Activated T-helper 1 cell treated with Interleukin-2 at 50 U/mL for 16 hours (primary cell): ENCODE results near the gene SLC10A3.

Experiments used
- DNase-seq: peaks from one replicate; pipeline ENCODE4 v3.0.0-alpha.2; 2020; ENCODE audit warnings: low read depth

The SLC10A3 gene

DNA sequence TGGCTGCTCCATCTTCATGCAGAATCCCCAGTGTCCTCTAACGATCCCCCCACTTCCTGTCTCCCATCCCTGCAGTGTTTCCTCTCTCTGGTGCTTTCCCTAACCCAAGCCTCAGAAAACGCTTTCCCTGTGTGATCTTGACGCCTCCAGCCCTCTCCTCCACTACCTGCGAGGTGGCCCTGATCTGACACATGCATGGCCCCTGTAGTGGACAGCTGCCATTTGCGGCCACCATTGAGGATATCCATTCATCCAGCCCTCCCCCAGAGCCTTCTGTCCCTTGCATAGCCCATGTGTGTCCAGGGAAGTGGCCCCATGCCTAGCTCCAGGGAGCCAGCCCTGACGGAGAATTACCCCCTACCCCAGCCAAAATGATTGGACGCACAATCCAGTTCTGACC is 7.1 kb downstream of the SLC10A3 start:
- DNase-seq: no peak

DNA sequence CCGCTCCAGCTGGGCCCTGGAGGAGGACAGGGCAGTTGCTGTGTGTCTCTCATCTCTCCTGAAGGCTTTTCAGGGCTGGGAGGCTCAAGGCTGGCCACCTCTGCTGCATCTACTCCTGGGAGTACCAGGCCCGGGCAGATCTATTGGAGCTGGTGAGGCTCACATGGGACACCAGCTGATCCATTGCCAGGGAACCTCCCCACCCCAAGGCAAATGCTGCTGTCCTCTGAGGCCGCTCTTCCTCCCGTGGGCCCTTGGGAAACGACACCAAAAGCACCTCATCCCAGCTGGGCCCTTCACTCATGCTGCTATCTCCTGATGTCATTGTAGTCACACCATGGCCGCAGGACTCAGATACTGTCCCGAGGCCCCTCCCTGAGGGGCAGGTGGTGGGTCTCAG is 7.6 kb downstream of the SLC10A3 start:
- DNase-seq: no peak

DNA sequence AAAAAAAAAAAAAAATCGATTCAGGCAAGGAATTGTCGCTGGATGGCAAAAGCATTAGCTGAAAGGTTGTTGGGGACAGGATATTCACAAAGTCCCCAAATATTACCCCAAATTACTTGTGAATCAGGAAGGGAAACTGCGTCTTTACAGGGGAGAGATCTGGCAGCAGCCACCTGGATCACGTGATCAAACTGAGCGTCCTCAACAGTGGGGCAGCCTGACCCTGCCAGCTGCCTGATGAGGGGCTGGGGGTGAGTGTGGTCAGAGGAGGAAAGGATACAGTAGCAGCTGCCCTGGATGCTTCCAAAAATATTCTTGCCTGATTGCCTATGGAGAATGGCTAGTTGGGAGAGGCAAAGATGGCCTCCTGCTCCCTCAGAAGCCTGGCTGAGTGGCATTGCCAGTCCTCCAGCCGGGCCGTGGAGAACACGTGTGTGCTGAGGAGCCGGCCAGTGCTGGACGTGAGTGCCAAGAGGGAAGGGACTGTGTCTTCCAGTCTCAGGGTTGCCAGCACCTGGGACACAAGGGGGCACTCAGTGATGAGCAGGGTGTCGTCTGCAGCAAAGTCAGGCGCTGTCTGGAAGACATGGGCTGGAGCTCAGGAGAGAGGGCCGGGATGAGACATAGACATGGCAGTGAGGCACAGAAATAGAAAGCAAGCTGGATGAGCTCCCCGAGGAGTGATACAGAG is 8.4 kb downstream of the SLC10A3 start:
- no peak for DNase-seq

DNA sequence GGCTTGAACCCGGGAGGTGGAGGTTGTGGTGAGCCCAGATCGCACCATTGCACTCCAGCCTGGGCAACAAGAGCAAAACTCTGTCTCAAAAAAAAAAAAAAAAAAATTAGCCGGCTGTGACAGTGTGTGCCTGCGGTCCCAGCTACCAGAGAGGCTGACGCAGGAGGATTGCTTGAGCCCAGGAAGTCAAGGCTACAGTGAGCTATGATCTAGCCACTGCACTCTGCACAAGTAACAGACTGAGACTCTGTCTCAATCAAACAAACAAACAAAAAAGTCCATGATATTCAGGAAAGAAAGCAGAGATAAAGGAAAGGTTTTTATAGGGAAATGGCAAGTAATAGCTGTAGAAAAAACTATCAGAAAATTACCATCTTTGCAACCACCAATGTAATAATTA is 9.2 kb downstream of the SLC10A3 start:
- DNase-seq: no peak

DNA sequence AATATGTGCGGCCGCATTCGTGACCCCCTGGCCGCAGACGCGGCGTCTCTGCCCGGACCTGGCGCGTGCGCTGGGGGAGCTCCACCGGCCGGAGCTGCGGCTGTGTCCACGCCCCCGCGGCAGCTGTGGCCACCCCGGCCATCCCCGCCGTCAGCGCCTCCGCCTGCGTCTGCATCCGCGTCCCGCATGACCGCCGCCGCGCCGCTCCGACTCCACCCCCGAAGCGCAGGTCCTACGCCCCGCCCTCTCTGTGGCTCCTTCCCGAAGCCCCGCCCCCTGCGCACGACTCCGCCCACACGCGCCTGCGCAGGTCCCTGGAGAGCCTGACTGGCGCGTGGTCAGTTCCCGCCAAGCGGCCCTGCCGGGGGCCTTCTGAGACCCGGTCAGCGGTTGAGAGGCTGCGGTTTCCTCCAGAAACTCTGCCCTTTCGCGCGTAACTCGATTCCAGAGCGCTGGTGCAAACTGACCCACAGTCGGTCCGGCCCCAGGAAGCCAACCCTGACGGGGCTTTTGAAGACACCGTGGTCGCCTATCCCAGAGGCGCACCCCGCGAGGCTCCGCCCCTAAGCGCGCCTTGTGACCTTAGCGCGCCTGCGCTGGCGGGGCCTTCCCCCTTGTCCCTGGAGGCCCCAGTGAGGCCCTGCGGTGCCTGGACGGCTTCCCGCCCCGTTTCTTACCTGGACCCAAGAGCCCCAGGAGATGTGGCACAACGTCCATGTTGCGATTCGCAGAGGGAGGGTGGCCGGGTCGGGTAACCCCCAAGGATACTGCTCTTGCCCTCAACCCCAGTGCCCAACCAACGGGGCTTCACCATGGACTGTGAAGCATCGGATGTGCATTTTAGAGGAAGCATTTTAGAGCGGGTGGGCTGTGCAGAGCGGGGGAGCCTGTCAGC is 11.5 kb downstream of the SLC10A3 start, which contains the start of gene LAGE3:
Gene LAGE3 (minus strand): TSS at position 554 of the 895 bp plus-strand sequence. CDS start 366 bp downstream, at position 188.
- DNase-seq: peak; percentile 89

DNA sequence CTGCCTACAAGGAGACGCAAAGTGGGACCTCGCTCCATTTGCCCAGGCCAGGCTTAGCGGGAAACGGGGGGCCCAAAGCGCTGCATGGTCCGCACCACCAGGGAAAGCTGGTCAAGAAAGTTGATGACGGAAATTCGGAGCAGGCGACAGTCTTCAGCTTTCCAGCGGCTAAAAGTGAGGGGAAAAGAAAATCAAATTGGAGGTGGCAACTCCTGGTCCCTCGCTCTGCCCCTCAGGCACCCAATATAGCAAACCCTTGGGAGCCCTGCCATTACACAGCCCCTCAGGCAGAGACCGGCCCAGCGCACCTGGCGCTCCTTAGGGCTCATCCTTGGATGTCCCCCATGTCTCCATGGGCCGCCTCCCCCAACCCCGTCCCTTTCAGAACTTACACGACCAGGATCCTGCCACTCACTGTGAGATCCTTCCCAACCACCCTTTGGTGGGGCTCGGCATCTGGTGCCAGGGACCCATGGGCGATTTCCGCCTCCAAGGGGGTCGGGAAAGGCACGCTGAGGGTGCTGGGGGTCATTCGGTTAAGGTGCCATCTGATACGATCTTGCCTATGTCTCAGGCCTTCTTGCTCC is 12.4 kb downstream of the SLC10A3 start:
- DNase-seq: no peak

DNA sequence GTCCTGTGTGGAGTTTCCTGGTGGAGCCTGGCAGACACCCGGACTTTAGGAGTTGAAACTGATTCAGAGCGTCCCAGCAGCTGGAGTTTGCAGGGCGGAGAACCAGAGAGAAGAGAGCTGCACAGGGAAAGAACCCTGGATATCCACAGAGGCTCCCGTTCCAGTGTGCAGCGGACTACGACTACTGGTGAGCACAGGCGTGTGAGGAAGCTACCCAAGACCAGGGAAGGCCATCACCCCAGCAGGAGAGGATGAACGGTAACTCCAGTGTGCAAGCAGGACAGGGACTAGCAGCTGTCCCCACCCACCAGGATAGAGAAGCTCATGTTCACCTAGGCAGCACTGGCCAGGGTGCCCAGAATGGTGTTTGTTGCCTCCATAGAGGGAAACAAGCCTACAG is 13.6 kb downstream of the SLC10A3 start:
- no peak for DNase-seq

DNA sequence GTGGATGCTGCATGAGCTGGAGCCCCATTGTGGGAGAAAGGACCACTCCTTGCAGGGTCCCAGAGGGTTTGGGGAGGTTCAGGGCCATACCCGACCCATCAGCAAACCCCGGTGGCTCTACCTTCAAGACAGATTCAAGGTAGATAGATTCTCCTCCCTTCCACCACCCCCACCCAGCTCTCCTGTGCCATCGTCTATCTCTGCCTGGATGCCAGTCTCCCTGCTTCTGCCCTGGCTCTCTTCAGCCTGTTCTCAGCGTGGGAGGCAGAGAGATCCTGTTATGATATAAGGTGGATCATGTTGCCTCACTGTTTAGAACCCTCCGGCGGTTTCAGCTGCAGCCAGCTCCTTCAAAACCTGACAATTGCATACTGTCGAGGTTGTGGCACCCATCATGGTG is 16.7 kb downstream of the SLC10A3 start:
- no peak for DNase-seq

DNA sequence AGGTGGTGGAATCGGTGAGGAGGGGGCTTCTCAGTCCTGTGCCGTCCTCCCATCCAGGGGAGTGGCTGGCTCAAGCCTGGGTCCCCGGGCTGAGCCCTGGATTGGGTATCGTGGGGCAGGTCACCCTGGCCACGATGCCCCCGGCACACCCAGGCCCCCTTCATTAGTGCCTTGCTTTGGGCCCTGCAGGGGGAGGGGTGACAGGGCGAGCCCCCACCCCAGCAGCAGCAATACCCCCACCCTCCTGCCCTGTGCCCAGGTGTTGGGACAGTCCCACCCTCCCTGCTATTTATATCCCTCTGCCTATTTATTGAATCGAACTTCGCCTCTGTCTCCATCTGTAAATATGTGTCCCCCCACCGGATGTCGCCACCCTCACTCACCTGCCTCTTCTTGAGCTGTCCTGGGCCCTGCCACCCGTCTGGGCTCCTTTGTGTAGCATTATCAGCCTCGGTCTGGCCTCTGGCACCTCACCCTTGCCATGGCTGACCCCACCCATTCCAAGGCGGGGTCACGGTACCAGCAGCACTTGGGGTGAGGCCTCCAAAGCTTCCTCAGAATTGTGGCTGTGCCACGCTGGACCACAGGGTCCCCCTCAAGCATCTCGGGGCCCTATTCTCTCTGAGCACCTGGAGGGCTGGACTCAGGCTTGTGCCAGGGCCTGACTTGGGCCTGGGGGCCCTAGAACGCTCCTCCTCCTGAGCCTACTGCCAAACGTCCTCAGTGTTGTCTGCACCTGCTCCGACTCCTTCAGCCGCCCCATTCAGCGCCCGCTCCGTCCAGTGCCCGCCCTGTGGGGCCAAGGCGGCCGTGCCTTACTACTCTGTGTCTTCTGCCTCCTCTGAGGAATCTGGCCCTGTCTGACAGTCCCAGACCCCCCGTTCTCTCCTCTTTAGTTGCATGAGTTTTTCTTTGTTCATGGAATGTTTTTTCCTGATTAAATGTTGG is 17.5 kb downstream of the SLC10A3 start:
- DNase-seq: no peak

DNA sequence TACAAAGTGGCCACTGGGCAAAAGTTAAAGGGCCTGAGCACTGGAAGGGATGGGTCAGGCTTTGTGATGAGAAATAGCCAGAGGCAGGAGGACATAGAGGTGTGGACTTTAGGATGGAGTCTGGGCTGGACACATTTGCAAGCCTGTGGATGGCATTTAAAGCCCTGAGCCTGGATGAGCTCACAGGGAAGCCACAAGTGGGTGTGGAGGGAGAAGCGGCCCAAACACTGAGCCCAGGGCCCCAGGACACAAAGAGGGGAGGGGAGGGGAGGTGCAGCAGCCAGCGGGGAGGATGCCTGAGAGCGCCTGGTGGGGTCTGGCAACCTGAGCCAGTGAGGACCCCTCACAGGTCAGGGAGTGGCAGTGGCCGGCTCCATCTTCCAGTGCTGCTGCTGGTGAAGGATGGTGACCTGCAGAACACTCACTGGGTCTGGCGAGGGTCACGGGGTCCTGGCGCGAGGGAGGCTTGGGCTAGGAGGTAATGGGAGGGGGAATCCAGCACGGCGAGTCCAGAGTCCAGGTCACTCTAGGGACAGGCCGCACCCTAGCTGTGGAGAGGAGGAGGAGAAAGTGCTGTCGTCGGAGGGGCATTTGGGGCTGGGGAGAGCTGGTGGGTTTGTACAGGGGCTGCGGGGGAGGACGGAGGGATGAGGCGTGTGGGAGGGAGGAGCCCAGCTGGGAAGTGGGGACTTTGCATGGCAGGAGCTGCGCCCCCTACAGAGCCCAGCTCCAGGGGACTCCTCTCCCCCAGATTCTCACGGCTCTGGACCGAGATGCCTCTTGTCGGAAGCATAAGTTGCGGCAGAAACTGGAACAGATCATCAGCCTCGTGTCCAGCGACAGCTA is 18.4 kb downstream of the SLC10A3 start:
- DNase-seq: no peak

DNA sequence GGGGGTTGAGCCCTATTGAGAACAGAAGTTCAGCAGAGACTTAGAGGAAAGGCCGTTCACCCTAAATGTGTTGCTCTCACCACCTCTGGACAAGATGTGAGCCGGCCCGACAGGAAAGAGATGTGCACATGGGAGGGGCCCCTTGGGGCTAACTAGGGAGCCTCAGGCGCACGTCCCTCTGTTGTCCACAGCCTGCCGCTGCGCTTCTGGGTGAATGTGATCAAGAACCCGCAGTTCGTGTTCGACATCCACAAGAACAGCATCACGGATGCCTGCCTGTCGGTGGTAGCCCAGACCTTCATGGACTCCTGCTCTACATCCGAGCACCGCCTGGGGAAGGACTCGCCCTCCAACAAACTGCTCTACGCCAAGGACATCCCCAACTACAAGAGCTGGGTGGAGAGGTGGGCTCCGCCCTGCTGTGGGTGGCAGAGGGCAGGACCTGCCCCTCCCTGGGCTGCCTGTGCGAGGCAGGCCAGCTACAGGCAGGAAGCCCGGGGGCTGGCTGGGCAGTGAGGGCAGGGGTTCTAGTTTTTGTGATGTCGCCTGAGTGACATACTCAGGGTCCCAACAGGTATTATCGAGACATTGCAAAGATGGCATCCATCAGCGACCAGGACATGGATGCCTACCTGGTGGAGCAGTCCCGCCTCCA is 19.4 kb downstream of the SLC10A3 start:
- no peak for DNase-seq

DNA sequence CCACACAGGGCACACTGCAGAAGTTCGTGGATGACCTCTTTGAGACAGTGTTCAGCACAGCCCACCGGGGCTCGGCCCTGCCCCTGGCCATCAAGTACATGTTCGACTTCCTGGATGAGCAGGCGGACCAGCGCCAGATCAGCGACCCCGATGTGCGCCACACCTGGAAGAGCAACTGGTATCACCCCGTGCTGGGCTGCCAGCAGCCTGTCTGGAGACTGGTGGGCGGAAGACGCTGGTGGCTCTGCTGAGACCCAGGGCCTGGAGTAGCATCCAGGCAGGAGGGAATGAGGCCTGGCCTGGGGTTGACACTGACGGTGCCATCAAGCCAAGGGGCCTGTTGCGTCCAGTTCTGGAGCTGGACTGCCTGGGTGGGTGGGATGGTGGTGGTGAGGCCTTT is 20.0 kb downstream of the SLC10A3 start:
- DNase-seq: no peak

DNA sequence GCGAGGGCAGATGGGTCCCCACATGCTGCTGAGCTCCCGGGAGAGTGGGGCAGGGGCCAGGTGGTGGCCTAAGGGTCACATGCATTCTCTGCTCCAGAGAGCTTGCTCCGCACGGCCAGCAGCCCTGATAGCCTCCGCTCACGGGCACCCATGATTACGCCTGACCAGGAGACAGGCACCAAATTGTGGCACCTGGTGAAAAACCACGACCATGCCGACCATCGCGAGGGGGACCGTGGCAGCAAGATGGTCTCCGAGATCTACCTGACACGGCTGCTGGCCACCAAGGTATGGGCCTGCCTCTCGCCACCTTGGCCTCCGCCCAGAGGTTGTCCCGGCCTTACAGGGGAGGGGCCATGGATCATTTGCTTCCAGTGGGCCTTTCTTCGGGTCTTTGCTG is 20.5 kb downstream of the SLC10A3 start:
- no peak for DNase-seq

DNA sequence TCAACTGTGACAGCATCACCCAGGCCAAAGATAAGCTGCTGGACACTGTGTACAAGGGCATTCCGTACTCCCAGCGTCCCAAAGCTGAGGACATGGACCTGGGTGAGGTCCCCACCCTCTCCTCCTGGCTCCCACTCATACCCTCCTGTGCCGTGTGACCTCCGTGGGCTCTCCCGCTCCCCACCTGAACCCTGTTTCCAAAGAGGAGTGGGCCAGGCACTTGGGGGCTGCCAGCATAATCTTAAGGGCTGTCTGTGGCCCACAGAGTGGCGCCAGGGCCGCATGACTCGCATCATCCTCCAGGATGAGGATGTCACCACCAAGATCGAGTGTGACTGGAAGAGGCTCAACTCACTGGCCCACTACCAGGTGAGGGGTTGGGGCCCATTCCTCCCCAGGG is 21.3 kb downstream of the SLC10A3 start:
- DNase-seq: no peak

DNA sequence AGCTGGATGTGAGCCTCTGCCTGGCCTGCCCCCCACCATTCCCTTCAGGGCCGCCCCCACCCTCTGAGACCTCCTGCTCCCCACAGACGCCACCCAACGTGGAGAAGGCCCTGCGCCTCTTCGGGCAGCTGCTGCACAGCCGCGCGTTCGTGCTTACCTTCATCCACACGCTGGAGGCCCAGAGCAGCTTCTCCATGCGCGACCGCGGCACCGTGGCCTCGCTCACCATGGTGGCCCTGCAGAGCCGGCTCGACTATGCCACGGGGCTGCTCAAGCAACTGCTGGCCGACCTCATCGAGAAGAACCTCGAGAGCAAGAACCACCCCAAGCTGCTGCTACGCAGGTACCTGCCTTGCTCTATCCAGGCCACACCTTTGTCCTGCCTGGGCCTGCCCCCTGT is 22.2 kb downstream of the SLC10A3 start:
- no peak for DNase-seq

DNA sequence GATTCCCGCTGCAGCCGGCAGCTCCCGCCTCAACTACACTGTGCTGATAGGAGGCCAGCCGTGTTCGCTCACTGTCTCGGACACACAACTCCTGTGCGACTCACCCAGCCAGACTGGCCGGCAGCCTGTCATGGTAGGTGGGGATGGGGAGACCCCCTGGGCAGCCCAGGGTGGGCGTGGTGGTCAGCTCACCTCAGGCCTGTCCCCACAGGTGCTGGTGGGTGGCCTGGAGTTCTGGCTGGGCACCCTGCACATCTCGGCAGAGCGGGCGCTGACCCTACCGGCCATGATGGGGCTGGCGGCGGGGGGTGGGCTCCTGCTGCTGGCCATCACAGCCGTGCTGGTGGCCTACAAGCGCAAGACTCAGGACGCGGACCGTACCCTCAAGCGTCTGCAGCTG is 22.9 kb downstream of the SLC10A3 start:
- no peak for DNase-seq

DNA sequence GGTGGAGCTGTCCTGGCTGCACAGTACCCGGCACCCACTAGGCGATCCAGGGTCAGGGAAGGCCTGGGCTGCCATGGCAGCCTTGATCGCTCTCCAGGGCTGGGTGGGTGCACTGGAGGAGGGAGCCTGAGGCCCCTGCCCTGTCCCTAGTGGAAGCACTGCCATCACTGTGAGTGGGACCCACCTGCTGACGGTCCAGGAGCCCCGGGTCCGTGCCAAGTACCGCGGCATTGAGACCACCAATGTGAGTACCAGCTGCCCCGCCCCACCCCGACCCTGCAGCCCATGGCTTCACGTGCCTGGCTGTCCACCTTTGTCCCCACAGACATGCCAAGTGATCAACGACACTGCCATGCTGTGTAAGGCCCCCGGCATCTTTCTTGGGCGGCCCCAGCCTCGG is 23.5 kb downstream of the SLC10A3 start:
- no peak for DNase-seq

DNA sequence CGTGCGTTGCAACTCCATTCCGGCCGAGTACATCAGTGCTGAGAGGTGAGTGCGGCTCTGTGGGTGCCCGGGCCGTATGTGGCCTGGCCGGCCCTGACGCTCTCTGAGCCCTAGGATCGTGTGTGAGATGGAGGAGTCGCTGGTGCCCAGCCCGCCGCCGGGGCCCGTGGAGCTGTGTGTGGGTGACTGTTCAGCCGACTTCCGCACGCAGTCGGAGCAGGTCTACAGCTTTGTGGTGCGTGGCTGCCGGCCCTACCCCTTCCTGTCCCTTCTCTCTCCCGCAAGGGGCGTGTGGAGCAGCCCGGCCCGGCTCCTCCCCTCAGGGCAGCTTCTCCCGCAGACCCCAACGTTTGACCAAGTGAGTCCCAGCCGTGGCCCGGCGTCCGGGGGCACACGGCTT is 24.4 kb downstream of the SLC10A3 start:
- no peak for DNase-seq

DNA sequence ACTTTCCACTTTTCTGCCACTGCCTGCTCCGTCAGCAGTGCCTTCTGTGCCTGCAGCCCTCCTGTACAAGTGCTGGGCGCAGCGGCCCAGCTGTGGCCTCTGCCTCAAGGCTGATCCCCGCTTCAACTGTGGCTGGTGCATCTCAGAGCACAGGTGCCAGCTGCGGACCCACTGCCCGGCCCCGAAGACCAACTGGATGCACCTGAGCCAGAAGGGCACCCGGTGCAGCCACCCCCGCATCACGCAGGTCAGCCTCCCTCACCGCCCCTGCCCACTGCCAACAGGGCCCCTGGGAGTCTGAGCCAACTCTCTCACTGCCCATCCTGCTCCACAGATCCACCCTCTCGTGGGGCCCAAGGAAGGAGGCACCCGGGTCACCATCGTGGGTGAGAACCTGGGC is 24.8 kb downstream of the SLC10A3 start:
- DNase-seq: no peak

DNA sequence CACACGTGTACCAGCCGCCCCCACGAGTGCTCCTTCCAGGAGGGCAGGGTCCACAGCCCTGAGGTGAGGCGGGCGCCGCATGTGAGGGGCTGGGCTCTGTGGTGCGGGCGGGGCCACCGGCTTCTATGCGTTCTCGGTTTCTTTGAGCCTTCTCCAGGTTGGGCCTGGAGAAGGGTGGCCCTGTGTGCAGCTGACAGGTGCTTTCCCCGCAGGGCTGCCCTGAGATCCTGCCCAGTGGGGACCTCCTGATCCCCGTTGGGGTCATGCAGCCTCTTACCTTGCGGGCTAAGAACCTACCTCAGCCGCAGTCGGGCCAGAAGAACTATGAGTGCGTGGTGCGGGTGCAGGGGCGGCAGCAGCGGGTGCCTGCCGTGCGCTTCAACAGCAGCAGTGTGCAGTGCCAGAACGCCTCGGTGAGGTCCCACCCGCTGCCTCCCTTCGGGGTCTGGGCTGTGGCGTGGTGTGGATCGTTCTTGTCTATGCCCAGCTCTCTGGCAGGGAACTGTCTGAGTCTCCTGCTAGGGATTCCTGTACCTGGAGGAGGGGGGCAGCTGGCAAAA is 25.5 kb downstream of the SLC10A3 start:
- no peak for DNase-seq
